HG03066 (cell line): Measurements from ENCODE around the gene GFOD1.
"Not testable (repeated sequence)": the region's sequence is repeated elsewhere in the genome, so short reads cannot be mapped to it uniquely, and the experiment has no call there.

Source experiments
- ATAC-seq: cut with Tn5 transposase; IDR thresholded peaks from one replicate; pipeline ENCODE4 v1.9.1; 2021; ENCODE audit warnings: low read depth; ENCODE audit not compliant: unreplicated experiment

GFOD1 gene

DNA sequence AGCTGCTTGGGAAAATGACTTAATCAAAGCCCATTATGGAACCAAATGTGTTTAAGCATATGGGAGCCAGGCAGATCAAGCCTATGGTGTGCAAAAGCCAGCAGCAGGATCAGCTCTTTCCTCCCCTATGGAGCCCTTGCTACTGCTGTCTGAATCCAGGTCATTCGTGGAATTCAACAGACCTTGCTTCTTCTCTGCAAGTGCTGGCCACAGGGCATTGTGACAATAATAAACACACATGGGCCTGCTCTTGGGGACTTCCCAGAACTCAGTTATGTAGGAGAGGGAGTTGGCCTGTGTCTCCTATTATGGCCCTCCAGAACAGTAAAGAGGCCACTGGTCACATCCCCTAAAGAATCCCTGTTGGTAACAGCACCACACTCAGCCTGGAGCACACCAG is 18.6 kb downstream of the GFOD1 start:
- no peak for ATAC-seq

DNA sequence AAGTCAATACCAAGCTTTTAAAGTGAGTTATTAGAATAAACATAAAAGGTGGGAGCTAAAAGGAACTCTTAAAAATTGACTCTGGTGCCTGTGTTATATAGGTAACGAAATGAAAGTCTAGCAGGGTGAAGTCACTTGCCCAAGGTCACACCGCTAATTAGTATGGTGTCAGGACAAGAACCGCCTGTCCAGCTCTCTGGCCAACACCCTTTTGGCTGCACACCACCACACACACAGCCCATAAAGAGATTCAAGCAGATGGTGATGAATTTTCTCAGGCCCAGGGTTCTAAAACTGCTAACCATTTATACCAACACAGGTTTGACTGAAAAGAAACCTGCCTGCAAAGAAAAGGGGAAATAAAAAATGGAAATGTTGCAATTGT is 20.2 kb downstream of the GFOD1 start:
- ATAC-seq = no peak

DNA sequence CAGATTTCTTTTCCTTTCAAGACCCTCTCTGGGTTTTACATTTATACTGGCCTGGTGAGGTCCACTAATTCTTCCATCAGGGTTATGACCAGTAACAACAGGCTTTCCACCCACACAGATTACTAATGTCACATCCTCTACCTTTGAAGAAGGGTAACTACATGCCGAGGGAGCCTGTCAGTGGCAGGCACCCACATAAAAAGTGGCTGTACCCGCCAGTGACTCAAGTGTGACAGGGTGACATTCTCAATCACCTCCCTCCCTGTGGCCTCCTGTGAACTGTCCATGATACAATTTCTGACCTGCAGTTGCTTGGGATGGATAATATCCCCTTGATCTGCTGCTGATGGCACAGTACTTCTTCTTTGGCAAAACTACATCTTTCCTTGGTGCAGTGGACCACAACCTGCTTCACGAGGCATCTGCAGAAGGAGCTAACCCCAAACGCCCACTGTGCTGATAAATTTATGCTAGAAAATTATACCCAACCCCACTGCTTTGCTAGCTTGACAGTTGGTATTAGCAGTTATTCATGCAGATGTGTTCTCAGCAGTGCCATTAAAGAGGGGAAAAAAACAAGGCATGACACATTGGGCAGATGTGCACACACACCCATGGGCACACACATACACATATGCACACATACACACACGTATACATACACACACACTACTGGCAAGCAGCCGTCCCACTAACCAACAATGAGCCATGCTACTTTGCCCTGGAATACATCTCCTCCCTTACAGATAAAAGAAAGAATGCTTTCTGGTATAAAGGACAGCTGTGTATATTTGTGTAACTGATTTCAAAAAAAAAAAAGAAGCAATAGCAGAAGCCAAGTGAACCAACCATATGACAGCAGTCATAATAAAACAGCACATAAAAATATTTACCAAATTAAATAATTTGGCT is 20.8 kb downstream of the GFOD1 start:
- no peak for ATAC-seq

DNA sequence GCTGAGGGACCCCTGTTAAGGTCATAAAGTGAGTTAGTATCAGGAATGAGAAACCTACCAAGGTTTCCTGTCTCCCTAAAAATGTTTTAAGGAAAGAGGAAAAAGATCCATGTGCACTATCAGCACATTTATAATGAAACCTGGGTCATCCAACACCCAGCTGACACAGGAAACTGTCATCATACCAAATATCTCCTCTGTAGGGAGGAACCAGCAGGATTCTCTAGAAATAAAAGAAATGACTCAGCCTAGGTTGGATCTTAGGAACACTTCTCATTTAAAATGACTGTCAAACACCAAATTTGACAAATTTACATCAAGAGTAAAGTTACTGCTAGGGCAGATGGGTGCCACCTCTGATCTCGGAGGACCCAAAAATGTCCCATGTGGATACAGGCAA is 21.7 kb downstream of the GFOD1 start:
- no peak for ATAC-seq

DNA sequence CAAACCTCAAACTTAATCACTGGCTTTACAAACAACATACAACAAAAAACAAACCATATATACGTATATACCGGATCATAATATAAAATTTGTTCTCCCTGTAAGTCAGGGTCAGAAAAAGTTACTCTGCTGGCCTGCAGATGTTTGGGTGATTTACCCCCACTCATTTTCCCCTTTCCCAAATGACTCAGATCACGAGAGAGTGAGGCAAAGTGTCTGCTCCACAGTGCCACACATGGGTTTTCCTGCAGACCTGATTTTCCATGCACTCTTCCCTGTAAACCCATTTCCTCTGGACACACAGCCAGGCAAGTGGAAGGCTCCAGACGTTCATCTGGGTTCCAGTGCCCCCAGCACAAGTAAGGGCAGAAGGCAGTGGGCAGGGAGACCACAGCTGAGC is 23.5 kb downstream of the GFOD1 start:
- no peak for ATAC-seq

DNA sequence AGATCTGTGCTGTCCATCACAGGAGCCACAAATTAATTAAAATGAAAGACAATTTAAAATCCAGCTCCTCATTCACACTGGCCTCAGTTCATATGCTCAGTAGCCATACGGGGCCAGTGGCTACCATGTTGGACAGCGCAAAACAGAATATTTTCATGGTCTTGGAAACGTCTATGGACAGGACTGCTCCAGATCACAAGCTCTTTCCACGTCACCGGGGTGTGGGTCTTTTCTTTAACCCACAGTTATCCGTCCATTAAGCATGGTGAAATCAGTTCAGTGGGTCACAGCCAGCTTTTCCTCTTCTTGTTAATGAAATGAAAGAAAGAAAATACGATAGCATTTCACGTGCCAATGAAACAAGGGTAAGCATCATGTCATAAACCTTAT is 24.1 kb downstream of the GFOD1 start:
- ATAC-seq = no peak

DNA sequence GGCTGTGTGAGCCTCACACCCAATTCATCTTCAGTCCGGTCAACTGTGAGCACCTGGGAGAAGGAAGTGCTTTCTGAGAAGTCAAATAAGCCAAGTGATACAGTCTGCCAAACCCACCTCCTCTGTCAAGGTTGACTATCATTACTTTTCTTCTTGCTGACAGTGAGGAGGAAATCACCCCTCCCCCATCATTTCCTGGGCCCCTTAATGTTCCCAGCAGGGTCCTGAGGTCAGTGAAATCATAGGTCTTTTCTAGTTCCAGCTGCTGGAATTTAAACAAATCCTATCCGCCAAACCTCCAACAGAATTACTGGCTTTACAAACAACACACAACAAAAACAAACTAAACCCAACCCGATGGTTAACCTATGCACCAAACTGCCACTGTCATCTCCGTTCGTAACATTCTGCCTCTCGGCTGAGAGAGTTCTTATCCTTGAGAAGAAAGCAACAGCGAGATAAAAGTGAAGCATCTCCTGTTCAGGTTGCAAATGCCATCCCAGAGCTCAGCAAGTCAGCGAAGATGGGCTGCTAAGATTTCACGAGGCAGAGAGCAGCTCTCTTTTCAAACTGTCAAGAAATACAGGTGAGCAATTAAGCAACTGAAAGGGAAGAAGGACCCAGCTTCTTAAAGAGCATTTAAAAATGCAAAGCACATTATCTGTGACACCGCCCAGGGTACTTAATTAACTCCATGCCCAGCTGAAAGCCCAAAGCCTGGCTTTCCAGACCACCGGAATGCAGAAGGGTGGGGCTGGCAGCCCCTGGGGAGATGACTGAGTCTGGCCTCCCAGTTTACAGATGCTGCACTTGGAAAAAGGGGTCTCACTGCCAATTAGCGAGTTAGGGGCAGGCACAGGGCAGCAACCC is 24.7 kb downstream of the GFOD1 start:
- ATAC-seq = no peak

DNA sequence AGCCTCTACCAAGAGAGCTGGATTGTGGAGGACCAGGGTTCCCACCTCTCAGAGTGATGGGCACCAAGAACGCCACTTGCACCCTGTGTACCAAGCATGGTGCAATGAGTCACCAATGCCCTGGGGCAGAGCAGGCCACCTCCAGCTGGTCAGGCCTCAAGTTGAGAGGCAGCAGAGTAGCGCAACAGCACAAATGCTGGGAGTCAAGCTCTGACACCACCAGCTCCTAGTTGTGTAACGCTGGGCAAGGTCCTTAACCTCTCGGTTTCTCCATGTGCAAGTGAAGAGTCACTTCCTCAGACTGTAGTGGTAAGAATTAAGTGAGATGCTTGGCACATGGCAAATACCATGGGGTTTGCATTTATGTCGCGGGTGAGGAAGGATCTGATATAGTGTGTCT is 25.6 kb downstream of the GFOD1 start:
- ATAC-seq = no peak

DNA sequence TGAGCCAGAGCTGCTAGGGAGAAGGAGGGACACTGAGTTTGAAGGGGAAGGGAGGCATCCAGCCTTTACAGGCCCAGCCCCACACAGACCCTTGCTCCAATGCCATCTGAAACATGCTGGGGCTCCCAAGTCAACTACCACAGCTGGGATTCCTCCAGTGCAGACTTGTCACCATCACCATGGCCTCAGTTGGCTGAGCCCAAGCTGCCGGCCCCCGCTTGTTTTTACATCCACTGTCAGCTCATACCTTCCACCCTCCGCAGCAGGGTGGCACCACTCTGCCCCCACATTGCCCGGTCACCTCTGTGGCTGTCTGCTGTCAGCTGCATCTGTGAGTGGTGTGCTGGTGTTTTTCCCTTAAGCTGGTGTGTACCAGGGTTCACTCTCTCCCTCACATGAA is 26.1 kb downstream of the GFOD1 start:
- ATAC-seq = no peak

DNA sequence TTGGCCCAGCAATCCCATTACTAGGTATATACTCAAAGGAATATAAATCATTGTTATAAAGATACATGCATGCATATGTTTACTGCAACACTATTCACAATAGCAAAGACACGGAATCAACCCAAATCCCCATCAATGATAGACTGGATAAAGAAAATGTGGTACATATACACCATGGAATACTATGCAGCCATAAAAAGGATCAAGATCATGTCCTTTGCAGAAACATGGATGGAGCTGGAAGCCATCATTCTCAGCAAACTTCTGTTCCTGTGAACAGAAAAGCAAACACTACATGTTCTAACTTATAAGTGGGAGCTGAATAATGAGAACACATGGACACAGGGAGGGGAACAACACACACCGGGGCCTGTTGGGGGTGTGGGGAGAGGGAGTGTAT is 27.1 kb downstream of the GFOD1 start:
- not testable (repeated sequence) for ATAC-seq

DNA sequence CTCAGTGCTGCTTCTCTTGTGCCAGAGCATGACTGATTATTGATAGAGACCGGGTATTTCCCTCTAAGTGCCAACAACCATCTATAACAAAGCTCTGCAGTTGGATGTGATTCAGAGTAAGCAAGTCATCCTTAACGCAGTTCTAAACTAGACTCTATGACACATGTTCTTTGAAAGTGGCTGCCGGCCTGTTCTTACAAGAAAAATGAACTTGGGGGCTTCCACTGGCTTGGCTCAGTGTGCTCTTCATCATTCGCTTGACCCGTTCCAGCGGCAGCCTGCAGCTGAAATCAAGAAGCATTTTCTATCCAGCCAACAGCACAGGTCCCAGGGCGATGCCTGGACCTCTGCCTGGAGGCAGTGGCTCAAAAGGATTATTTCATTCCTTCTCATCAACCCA is 29.8 kb downstream of the GFOD1 start:
- no peak for ATAC-seq

DNA sequence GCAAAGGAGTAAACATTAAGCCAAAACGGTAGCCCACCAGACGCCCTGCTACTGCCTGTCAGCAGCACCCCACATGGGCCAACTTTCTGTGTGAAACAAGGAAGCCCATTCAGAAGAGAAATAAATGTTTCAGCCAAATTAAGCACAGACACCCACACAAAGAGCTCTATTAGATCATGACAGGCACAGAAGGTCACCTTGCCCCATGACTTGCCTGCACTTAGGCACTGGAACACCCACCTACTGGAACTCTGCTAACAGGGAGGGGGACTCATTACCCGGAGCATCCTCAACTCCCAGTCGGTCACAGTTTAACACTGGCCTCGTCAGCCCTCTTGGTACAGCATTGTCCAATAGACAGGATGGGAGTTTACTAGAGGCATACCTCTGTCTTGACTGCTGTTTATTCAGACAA is 31.8 kb downstream of the GFOD1 start:
- no peak for ATAC-seq

DNA sequence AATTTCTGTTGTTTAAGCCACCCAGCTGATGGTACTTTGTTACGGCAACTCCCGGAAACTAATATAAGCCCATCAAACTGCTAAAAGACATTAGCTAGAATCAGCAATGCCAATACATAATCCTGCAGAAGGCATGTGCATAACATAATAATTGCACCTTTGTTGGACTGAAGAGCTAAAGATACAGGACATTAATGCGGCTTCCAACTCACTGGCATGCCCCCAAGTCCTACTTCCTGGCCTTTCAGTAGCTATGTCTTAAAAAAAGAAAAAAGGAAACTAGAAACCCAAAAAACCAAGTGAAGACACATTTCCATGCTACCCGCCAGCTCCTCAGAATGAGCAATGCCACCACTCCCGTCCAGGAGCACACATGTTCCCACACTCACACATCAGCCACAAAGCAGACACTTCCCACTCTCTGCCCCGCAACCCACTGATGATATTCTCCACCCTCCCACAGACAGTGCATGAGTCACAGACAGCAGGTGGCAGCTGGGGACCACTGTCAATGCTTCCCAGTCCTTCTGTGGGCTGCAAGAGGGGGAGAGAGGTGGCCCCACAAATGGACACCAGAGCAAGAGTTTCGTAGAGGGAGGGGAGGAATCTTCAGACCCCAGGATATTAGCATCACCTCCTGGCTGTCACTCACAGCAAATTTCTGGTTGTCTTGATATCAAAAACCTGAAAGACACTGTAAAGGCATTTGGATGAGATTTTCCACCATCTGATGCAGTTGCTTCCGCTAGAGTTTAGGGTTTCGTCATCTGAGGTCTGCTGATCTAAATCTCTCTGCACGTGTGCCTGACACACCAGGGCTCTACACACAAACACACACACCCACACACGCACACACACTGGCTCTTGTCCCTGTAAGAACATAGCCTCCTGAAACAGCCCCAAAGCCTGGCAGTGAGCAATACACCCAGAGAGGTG is 32.8 kb downstream of the GFOD1 start:
- peak; percentile 46 for ATAC-seq

DNA sequence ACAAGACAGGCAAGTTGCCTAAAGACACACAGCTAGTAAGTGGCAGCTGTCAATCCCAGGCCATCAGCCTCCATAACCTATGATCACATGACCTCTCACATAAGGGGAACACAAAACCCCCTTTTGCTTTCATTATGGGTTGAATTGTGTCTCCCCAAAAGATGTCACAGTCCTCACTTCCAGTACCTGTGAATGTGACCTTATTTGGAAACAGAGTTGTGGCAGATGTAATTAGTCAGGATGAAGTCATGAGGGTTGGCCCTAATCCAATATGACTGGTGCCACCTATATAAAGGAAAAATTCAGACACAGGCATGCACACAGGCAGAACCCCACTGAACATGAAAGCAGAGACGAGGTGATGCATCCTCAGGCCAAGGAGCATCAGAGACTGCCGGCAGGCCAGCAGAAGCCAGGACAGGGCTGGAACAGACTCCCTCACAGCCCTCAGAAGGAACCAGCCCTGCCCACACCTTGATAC is 33.6 kb downstream of the GFOD1 start:
- no peak for ATAC-seq

DNA sequence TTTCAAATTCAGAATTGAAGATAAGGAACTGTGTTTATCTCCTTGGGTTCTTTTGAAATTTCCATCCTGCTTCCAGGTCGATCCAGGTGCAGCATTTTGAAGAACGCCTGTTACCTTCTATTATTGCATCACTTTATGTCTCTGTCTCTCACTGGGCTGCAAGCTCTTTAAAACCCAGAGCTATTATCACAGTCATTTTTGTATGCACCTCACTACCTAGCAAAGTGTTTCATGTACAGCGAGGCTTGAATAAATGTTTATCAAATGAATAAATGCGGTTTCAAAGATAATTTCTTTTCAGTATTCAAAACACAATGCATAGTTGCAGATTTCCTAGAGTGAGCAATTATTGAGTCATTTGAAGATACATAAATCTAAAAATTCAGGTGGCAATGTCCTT is 34.2 kb downstream of the GFOD1 start:
- ATAC-seq = no peak

DNA sequence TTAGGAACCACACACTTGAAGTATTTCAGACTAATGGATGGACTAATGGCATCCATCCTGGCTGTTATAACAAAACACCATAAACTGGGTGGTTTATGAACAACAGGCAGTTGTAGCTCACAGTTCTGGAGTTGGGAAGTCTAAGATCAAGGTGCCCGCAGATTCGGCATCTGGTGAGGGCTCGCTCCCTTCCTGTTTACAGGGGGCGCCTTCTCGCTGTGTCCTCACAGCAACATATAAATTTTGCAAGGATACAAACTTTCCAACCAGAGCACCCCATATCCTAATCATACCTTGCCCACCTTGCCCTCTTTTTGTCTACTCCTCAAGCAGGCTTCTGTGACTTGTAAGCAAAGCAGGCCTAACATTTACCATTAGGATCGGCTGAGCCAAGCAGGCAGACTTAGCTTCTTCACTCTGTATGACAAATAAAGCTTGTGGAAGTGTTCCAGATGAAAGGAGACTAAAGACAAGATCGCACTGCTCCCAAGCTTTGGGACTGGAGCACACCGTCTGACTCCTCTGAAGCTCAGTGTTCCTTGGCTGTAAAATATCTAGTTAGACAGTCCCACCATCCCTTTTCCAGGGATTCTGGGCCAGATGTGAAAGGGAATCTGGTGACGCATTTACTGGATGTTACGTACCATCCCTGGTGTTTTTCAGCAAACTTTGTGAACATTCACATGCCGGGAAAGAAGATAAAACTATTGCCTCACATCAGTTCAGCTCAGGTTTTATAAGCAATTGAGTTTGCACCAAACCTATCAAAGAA is 34.9 kb downstream of the GFOD1 start:
- no peak for ATAC-seq

DNA sequence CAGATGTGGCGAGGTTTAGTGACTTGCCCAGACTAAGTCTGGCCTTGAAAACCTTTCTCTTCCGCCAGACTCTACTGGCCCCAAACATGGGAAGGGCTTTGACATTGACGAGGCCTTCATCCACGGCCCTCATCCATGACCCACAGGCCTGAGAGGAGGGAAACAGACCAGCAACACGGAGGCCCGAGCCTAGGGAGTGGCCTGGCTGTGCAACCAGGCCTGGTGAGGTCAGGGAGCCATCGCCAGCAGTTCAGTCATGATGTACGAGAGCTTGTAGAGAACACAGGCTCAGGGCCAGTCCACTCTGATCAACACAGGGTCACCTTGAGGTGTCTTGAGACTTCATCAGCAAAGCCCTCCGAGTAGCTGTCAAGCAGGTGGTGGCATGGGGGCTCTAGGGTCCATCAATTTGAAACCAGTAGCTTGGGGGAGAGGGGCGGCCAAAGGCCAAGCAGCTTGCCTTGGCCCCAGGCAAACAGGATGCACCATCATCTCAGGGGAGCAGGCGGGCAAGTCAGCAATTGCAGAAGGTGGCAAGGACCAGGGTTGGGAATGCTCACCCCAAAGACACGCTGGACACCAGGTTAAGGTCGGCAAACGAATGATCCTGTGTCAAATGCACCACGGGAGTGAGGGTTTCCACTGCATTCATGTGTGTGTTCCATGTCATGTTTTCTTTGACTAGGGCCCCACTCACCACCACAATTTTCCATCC is 36.1 kb downstream of the GFOD1 start:
- no peak for ATAC-seq

DNA sequence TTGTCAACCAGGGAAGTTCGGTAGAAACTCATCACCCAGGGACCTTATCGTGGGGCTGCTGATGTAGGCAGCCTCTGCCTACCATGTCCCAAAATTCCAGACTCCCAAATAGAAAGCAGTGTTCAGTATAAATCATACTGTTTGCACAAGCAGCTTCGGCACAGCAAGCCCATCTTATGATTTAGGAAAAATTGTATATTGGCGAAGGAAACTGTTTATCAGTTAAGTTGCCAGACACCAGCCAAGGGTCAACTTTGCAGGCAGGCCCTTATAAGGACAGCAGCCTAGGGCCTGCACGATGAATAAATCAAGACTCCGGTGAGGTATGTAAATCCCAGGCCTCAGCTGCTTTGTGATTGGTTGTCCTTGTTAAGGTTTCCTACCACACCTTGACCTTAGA is 36.8 kb downstream of the GFOD1 start:
- ATAC-seq = no peak
